Measurements from ENCODE around the gene IGF2BP1. TPM values are rescaled to one million over a fixed set of nuclear protein-coding genes. Genes with fewer than 3 reads are reported as not detected.

IGF2BP1 gene
- total and polyA plus RNA-seq, 2 of the 8 experiments (the other 6 are each of a cell fraction or from before 2014, with no cell fraction given) = 41.6 to 513 TPM

- TF ChIP-seq CHD7 (IDR thresholded peaks at IDR 0.05; ENCODE audit: insufficient replicate concordance, low read length) (no peak), JUND (IDR thresholded peaks at IDR 0.05; ENCODE audit: low read length) (no peak), CBX8 (IDR thresholded peaks at IDR 0.05; ENCODE audit: borderline replicate concordance, low read depth, low read length) (no peak), TEAD4 (IDR thresholded peaks at IDR 0.05; ENCODE audit: low read depth, low read length) (no peak), CTCF (IDR thresholded peaks at IDR 0.05; ENCODE audit: control extremely low read depth in 1 of 3, insufficient read depth in 1 of 3, low read depth in 1 of 3, low read length in 3 of 3) (no peak), E2F6 (IDR thresholded peaks at IDR 0.05) (no peak), JUN (IDR thresholded peaks at IDR 0.05; ENCODE audit: low read depth, low read length) (no peak), TCF12 (IDR thresholded peaks at IDR 0.05; ENCODE audit: low read depth, low read length) (no peak), TAF7 (optimal IDR thresholded peaks at IDR 0.05; ENCODE audit: borderline replicate concordance, low read depth, low read length) (no peak)
Measured at GRCh38 chr17:49049265-49049664, 52.1 kb downstream of the IGF2BP1 start (continued).
